GM23248 (cell line): ENCODE measurements around the gene TMOD3. TPM values are rescaled to one million over a fixed set of nuclear protein-coding genes. Genes with fewer than 3 reads are reported as not detected.

ENCODE experiments used
- DNase-seq: peaks from one replicate; pipeline ENCODE4 v3.0.0-alpha.2; 2015
- H2AFZ ChIP-seq: fragments of 200-600 bp; sonication (generic); 2 replicates; pipeline ENCODE4 v1.6.1; 2016; ENCODE audit warnings: antibody characterized with exemption
- H3F3A ChIP-seq: fragments of 200-600 bp; sonication (generic); 2 replicates; pipeline ENCODE4 v1.6.1; 2016; ENCODE audit warnings: mild to moderate bottlenecking, antibody characterized with exemption, mixed run types; ENCODE audit not compliant: insufficient read depth
- H3K27ac ChIP-seq: fragments of 200-600 bp; sonication (generic); 2 replicates; pipeline ENCODE4 v1.5.1; 2016; ENCODE audit warnings: mild to moderate bottlenecking
- H3K27me3 ChIP-seq: fragments of 200-600 bp; sonication (generic); replicated peaks from 2 replicates; pipeline ENCODE4 v1.6.1; 2016; ENCODE audit warnings: mild to moderate bottlenecking; ENCODE audit not compliant: insufficient read depth
- H3K36me3 ChIP-seq: fragments of 200-600 bp; sonication (generic); 2 replicates; pipeline ENCODE4 v1.6.1; 2016; ENCODE audit warnings: low read depth, mild to moderate bottlenecking
- H3K4me1 ChIP-seq: fragments of 200-600 bp; sonication (generic); 2 replicates; pipeline ENCODE4 v1.6.1; 2016; ENCODE audit warnings: mild to moderate bottlenecking; ENCODE audit not compliant: insufficient read depth
- H3K4me2 ChIP-seq: fragments of 200-600 bp; sonication (generic); one replicate; pipeline ENCODE4 v1.6.1; 2016; ENCODE audit warnings: mild to moderate bottlenecking; ENCODE audit not compliant: unreplicated experiment
- H3K4me3 ChIP-seq: fragments of 200-600 bp; sonication (generic); 2 replicates; pipeline ENCODE4 v1.5.1; 2016; ENCODE audit warnings: mild to moderate bottlenecking
- H3K79me2 ChIP-seq: fragments of 200-600 bp; sonication (generic); 2 replicates; pipeline ENCODE4 v1.6.1; 2016; ENCODE audit warnings: mild to moderate bottlenecking; ENCODE audit not compliant: insufficient read depth
- H3K9ac ChIP-seq: fragments of 200-600 bp; sonication (generic); 2 replicates; pipeline ENCODE4 v1.6.1; 2016; ENCODE audit warnings: mild to moderate bottlenecking
- H3K9me2 ChIP-seq: fragments of 200-600 bp; sonication (generic); 2 replicates; pipeline ENCODE4 v1.6.1; 2016; ENCODE audit warnings: mixed run types, mild to moderate bottlenecking, moderate library complexity; ENCODE audit not compliant: insufficient read depth
- H3K9me3 ChIP-seq: fragments of 200-600 bp; sonication (generic); one replicate; pipeline ENCODE4 v1.6.1; 2017; ENCODE audit warnings: low read depth
- H4K20me1 ChIP-seq: fragments of 200-600 bp; sonication (generic); 2 replicates; pipeline ENCODE4 v1.6.0; 2016; ENCODE audit not compliant: insufficient read depth
- EZH2 ChIP-seq: fragments of 200-600 bp; sonication (generic); IDR thresholded peaks from 2 replicates; pipeline ENCODE4 v1.6.1; 2018; ENCODE audit warnings: antibody characterized with exemption, mild to moderate bottlenecking; ENCODE audit not compliant: insufficient read depth, poor library complexity, severe bottlenecking
- EZH2phosphoT487 ChIP-seq: fragments of 200-600 bp; sonication (generic); IDR thresholded peaks from 2 replicates; pipeline ENCODE4 v1.6.1; 2018; ENCODE audit warnings: antibody characterized with exemption, moderate library complexity, mild to moderate bottlenecking, low read depth; ENCODE audit not compliant: insufficient read depth
- WGBS, 2 experiments: methylation state at CpG; one replicate each; pipeline ENCODE4 v1.1.6; 2015 to 2017; ENCODE audit warnings: low lambda C conversion rate in 2 of 2, low coverage in 1 of 2; ENCODE audit errors: missing lambda C conversion rate in 2 of 2; 5-methylcytosine and 5-hydroxymethylcytosine counted together
- in situ Hi-C: fragments of 300-500 bp; cut with MboI; formaldehyde crosslinking; loops from 2 replicates; pipeline ENCODE4 v1.15.0; 2020
- polyA plus RNA-seq: library from polyadenylated mRNA; unstranded; fragments of >200 nt; fragmentation: Nextera tagmentation; extraction: Ambion mirVana; gene quantifications from 2 replicates; pipeline ENCODE4 v1.2.1, GENCODE V29; 2016
- total RNA-seq: library from RNA; depleted of rRNA; stranded (reverse); fragments of >200 nt; shearing (Covaris generic); gene quantifications from 2 replicates; pipeline ENCODE4 v1.2.3, GENCODE V29; 2014

The TMOD3 gene
- total and polyA plus RNA-seq, 2 experiments from 2014 or later: 35.1 to 47.2 TPM

- Histone ChIP-seq H3K36me3 (no peaks in the 10 kb centered on the region), H3K27ac (peak overlapping the region; percentile 3; the same call in 1 of the 2 replicates), H2AFZ (no peak overlapping the region), H3K4me2 (no peak overlapping the region), H3K27me3 (no peaks in the 10 kb centered on the region), H3K9me3 (no peaks in the 10 kb centered on the region), H3K9me2 (no peaks in the 10 kb centered on the region), H3K4me1 (peaks cover 65% of the 10 kb centered on the region), H3K79me2 (peaks cover 100% of the 10 kb centered on the region), H3K9ac (no peak overlapping the region), H4K20me1 (peaks cover 5% of the 10 kb centered on the region), H3K4me3 (no peak overlapping the region), H3F3A (peaks cover 55% of the 10 kb centered on the region)
- WGBS, 2 experiments: 67 to 78% methylated on average over 6 of the region's 6 CpGs
- TF ChIP-seq EZH2phosphoT487 (no peak), EZH2 (no peak)
- in situ Hi-C loops: no loop called here
- peak; percentile 58 for DNase-seq
These were observed 13.6 kb downstream of the TMOD3 start for GRCh38 chr15:51842852-51843737.

DNA sequence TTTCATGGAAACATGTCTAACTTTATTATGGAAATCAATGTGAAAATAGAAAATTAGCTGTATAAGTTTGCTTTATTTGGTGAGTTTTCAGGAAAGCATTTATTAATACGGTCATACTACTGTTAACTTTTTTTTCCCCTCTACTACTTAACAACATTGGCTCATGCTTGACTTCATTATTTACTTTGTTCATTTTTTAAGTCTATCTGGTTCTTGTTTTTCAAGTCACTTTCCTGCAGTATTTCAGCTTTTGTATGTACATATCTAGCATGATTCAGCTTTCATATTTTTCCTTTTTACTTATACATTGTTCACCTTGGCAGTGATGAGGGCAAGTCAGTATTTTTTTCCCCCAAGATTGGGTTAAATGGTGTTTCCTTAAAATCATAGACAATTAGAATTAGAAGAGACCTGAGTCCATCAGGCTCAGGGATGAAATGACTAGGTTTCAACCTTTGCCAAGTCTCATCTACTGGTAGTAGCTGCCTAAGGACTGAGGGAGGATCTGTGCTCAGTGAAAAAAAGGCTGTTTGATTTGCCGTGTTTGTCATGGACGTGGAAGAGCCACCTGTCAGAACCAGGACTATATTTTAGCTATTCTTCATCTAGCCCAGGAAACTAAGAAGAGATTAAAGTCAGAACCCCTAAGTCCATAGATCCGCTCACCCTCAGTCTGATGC is 15.4 kb downstream of the TMOD3 start:
- H4K20me1 ChIP-seq: peaks cover 5% of the 10 kb centered on the region
- WGBS, 2 experiments: 65 to 73% methylated on average over 4 of the region's 4 CpGs
- no peaks in the 10 kb centered on the region for H3K36me3 ChIP-seq
- H3K27me3 ChIP-seq: no peaks in the 10 kb centered on the region
- H3K4me1 ChIP-seq: peaks cover 73% of the 10 kb centered on the region
- H3K9ac ChIP-seq: no peak overlapping the region
- no peak overlapping the region for H3K4me3 ChIP-seq
- no peak for TF ChIP-seq EZH2phosphoT487
- no peak for TF ChIP-seq EZH2
- H3K9me2 ChIP-seq: no peaks in the 10 kb centered on the region
- H3K79me2 ChIP-seq: peaks cover 100% of the 10 kb centered on the region
- no peaks in the 10 kb centered on the region for H3K9me3 ChIP-seq
- in situ Hi-C loops: no loop called here
- peak; percentile 33 for DNase-seq
- no peak overlapping the region for H2AFZ ChIP-seq
- H3K27ac ChIP-seq: peak overlapping the region; percentile 84
- H3K4me2 ChIP-seq: no peak overlapping the region
- H3F3A ChIP-seq: peaks cover 55% of the 10 kb centered on the region

DNA sequence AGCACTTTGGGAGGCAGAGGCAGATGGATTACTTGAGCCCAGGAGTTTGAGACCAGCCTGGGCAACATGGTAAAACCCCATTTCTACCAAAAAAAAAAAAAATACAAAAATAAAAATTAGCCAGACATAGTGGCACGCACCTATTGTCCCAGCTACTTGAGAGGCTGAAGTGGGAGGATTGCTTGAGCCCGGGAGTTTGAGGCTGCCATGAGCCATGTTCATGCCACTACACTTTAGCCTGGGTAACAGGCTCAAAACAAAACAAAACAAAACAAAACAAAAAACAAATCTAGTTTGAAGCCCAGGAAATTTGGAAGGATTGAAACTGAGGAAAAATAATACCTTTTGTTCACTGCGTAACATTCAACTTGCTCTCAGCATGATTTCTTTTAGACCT is 16.6 kb downstream of the TMOD3 start:
- Histone ChIP-seq H3K9me2 (no peaks in the 10 kb centered on the region), H3K4me3 (peak overlapping the region; percentile 29), H2AFZ (peak overlapping the region; percentile 1; the same call in 1 of the 2 replicates), H3K36me3 (no peaks in the 10 kb centered on the region), H3K27me3 (no peaks in the 10 kb centered on the region), H3K9ac (peak overlapping the region; percentile 58), H4K20me1 (peaks cover 10% of the 10 kb centered on the region; the same call in 1 of the 2 replicates), H3K4me2 (peak overlapping the region; percentile 50), H3F3A (peaks cover 49% of the 10 kb centered on the region), H3K4me1 (peaks cover 69% of the 10 kb centered on the region), H3K79me2 (peaks cover 100% of the 10 kb centered on the region), H3K27ac (peak overlapping the region; percentile 84), H3K9me3 (no peaks in the 10 kb centered on the region)
- WGBS, 2 experiments: 58 to 63% methylated on average over 3 of the region's 3 CpGs
- in situ Hi-C loops: no loop called here
- DNase-seq: no peak
- TF ChIP-seq EZH2 (no peak), EZH2phosphoT487 (no peak)

GRCh38 chr15:51846463-51847230 is 17.2 kb downstream of the TMOD3 start:
- in situ Hi-C loops: no loop called here
- H3K27ac ChIP-seq: peak overlapping the region; percentile 84
- TF ChIP-seq EZH2 (no peak), EZH2phosphoT487 (no peak)

More at GRCh38 chr15:51846463-51847230, 17.2 kb downstream of the TMOD3 start:
- H3F3A ChIP-seq: peaks cover 43% of the 10 kb centered on the region
- 12 to 13% methylated on average over 3 of the region's 3 CpGs for WGBS, 2 experiments
- DNase-seq: peak; percentile 86
- H3K4me2 ChIP-seq: peak overlapping the region; percentile 50
- H4K20me1 ChIP-seq: 0 out of 2 replicates have a peak, but pooled peaks cover 10% of the 10 kb centered on the region
- peak overlapping the region; percentile 58 for H3K9ac ChIP-seq
- H3K27me3 ChIP-seq: no peaks in the 10 kb centered on the region
- no peaks in the 10 kb centered on the region for H3K36me3 ChIP-seq
- H3K4me1 ChIP-seq: peaks cover 63% of the 10 kb centered on the region
- no peaks in the 10 kb centered on the region for H3K9me3 ChIP-seq
- peak overlapping the region; percentile 1; the same call in 1 of the 2 replicates for H2AFZ ChIP-seq
- peaks cover 100% of the 10 kb centered on the region for H3K79me2 ChIP-seq
- H3K4me3 ChIP-seq: peak overlapping the region; percentile 29
- H3K9me2 ChIP-seq: no peaks in the 10 kb centered on the region
